ENCODE data around the gene ITGBL1. TPM values are rescaled to one million over a fixed set of nuclear protein-coding genes. Genes with fewer than 3 reads are reported as not detected.

Gene ITGBL1
- total RNA-seq, 1 donor from 2014 or later = 9.5 TPM

- no peaks in the 10 kb centered on the region for H3K9me3 ChIP-seq
These were observed 229.4 kb downstream of the ITGBL1 start for GRCh38 chr13:101681834-101682233.

GRCh38 chr13:101686003-101686402 is 233.5 kb downstream of the ITGBL1 start:
- no peaks in the 10 kb centered on the region for H3K27me3 ChIP-seq (ENCODE audit: low read depth)
- H3K4me3 ChIP-seq = no peak overlapping the region
- no peak overlapping the region for H3K27ac ChIP-seq
- intact Hi-C loops (cut with DNase I) = no loop called here
- ATAC-seq = no peak
- no peak for DNase-seq
- H3K36me3 ChIP-seq = no peaks in the 10 kb centered on the region
- no peaks in the 10 kb centered on the region for H3K9me3 ChIP-seq
- H3K4me1 ChIP-seq = no peaks in the 10 kb centered on the region
- TF ChIP-seq CTCF (IDR thresholded peaks at IDR 0.05) = no peak

More at GRCh38 chr13:101681834-101682233, 229.4 kb downstream of the ITGBL1 start:
- ATAC-seq = no peak
- Histone ChIP-seq H3K4me1 (no peaks in the 10 kb centered on the region), H3K27me3 (ENCODE audit: low read depth) (no peaks in the 10 kb centered on the region), H3K27ac (no peak overlapping the region), H3K36me3 (no peaks in the 10 kb centered on the region), H3K4me3 (no peak overlapping the region)
- no peak for TF ChIP-seq CTCF (IDR thresholded peaks at IDR 0.05)
- intact Hi-C loops (cut with DNase I) = no loop called here
- DNase-seq = no peak

- H3K4me1 ChIP-seq = no peaks in the 10 kb centered on the region
- ATAC-seq (no peak), DNase-seq (no peak)
- H3K27me3 ChIP-seq (ENCODE audit: low read depth) = no peaks in the 10 kb centered on the region
- TF ChIP-seq CTCF (IDR thresholded peaks at IDR 0.05) = no peak
- no peaks in the 10 kb centered on the region for H3K9me3 ChIP-seq
- H3K4me3 ChIP-seq = no peak overlapping the region
- H3K27ac ChIP-seq = no peak overlapping the region
- no peaks in the 10 kb centered on the region for H3K36me3 ChIP-seq
- intact Hi-C loops (cut with DNase I) = no loop called here
These were observed 238.4 kb downstream of the ITGBL1 start for GRCh38 chr13:101690871-101691270.

DNA sequence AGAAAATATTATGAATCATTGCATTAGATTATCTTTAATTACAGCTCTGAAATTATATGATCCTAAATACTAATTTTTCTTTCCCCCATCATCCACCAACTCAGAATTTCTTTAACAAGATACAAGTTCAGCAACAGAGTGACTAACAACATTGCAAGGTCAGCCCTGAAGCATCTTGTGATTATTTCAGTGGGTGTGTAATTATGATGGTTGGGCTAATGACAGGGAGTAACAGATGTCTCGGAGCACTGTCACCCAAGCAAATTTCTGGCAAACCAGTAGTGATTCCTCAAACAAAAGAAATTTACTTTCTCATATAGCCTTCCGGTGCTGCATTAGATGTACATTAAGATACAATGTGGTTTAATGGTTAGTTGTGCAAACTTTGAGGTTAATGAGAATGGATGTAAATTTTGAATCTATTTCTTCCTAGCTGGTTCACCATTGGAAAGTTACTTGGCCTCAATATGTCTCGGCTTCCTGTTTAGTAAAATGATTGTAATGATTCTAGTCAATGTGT is 238.9 kb downstream of the ITGBL1 start:
- no peaks in the 10 kb centered on the region for H3K9me3 ChIP-seq
- intact Hi-C loops (cut with DNase I) = no loop called here
- TF ChIP-seq CTCF (IDR thresholded peaks at IDR 0.05) = no peak
- DNase-seq (no peak), ATAC-seq (no peak)
- no peaks in the 10 kb centered on the region for H3K27me3 ChIP-seq (ENCODE audit: low read depth)
- H3K4me3 ChIP-seq = no peak overlapping the region
- no peak overlapping the region for H3K27ac ChIP-seq
- no peaks in the 10 kb centered on the region for H3K4me1 ChIP-seq
- no peaks in the 10 kb centered on the region for H3K36me3 ChIP-seq

- Histone ChIP-seq H3K4me1 (no peaks in the 10 kb centered on the region), H3K27me3 (ENCODE audit: low read depth) (no peaks in the 10 kb centered on the region), H3K27ac (no peak overlapping the region), H3K4me3 (no peak overlapping the region), H3K36me3 (no peaks in the 10 kb centered on the region), H3K9me3 (no peaks in the 10 kb centered on the region)
- DNase-seq (no peak), ATAC-seq (no peak)
- intact Hi-C loops (cut with DNase I) = no loop called here
- TF ChIP-seq CTCF (IDR thresholded peaks at IDR 0.05) = no peak
These were observed 243.5 kb downstream of the ITGBL1 start for GRCh38 chr13:101695870-101696516.
